Ovary (tissue), 9 donors: ENCODE measurements around the gene LCN1. TPM values are rescaled to one million over a fixed set of nuclear protein-coding genes. Genes with fewer than 3 reads are reported as not detected.
"Not testable (repeated sequence)": the region's sequence is repeated elsewhere in the genome, so short reads cannot be mapped to it uniquely, and the experiment has no call there.

Experiments
- DNase-seq, 5 donors: peaks; one replicate each; pipeline ENCODE4 v3.0.0-alpha.2; 2019 to 2020
- H3K27ac ChIP-seq, 2 donors: fragments of 200-600 bp; one replicate each; pipeline versions ENCODE4 v1.5.1 to v1.8.0; 2019 to 2022
- H3K27me3 ChIP-seq: fragments of 200-600 bp; one replicate; pipeline ENCODE4 v1.8.0; 2022
- H3K36me3 ChIP-seq: fragments of 200-600 bp; sonication (generic); one replicate; pipeline ENCODE4 v1.5.1; 2019
- H3K4me1 ChIP-seq: one replicate; pipeline ENCODE4 v1.8.1; 2013; ENCODE audit warnings: mild to moderate bottlenecking, moderate library complexity; ENCODE audit not compliant: insufficient read depth
- H3K4me3 ChIP-seq: fragments of 200-600 bp; sonication (generic); one replicate; pipeline ENCODE4 v1.5.1; 2017
- H3K9me3 ChIP-seq, 2 donors: fragments of 200-600 bp in 1 of 2; sonication (generic) in 1 of 2; one replicate each; pipeline versions ENCODE4 v1.5.1 to v1.8.1; 2013 to 2019; ENCODE audit warnings: mild to moderate bottlenecking in 1 of 2, moderate library complexity in 1 of 2
- EP300 ChIP-seq: sonication (generic); formaldehyde crosslinking; IDR thresholded peaks from one replicate; pipeline ENCODE4 v1.6.1; 2017; ENCODE audit warnings: antibody characterized with exemption
- POLR2A ChIP-seq: fragments of 450-650 bp; IDR thresholded peaks from one replicate; pipeline ENCODE4 v1.6.1; 2017; ENCODE audit warnings: antibody characterized with exemption, mild to moderate bottlenecking, moderate library complexity
- WGBS, 3 donors: extraction: QIAGEN DNeasy Blood & Tissue Kit in 1 of 3; methylation state at CpG; one replicate each; pipeline versions ENCODE4 v1.1.5 to v1.1.7; 2013 to 2017; 5-methylcytosine and 5-hydroxymethylcytosine counted together
- intact Hi-C, 4 donors: fragments of 100-400 bp; cut with DNase I; formaldehyde crosslinking; loops; one replicate each; pipeline versions ENCODE4 v1.11.0 to v1.15.1; 2022 to 2023
- polyA plus RNA-seq, 2 donors: library from polyadenylated mRNA; stranded (reverse); fragments of 200-250 nt in 1 of 2; fragments of 350-450 nt in 1 of 2; fragmentation: Illumina TruSeq in 1 of 2; extraction: RNeasy Lipid Tissue Mini Kit (QIAGEN cat#74804) in 1 of 2; gene quantifications; one replicate each; pipeline ENCODE4 v1.2.3, GENCODE V29; 2013 to 2014
- total RNA-seq, 7 donors: library from RNA; depleted of rRNA in 2 of 7; stranded (reverse); fragments of >200 nt in 2 of 7; fragmentation: NEBNext Ultra II Directional in 3 of 7; extraction: Animal tissue kit (Norgen Biotek cat#: 25700) in 3 of 7; gene quantifications; one replicate each; pipeline versions ENCODE4 v1.1.0 to v1.2.4, GENCODE V29; 2016 to 2023
- TF ChIP-seq, protein P1 (sequence below), 3 donors: fragments of 450-650 bp in 2 of 3; fragments of 200-600 bp in 1 of 3; IDR thresholded peaks; one replicate each; pipeline versions ENCODE4 v1.5.1 to v1.8.0; 2016 to 2022; ENCODE audit warnings: antibody characterized with exemption in 3 of 3, mild to moderate bottlenecking in 1 of 3
- donor health status: DM: no; HTN: no; CAD: no; lungs with moderate emphysema.
- donor health status: DM: no; HTN: no; CAD: no.
- donor health status: Bipolar disorder and iron deficiency.
- donor health status: DM: yes; HTN: yes; CAD: no.
- donor health status: DM: no; HTN: no; CAD: no.
- donor health status: DM: yes; HTN: yes; CAD: no.

The LCN1 gene
- total and polyA plus RNA-seq, 9 donors = 2.3 to 5.3 TPM; not detected in 7

GRCh38 chr9:135512904-135513303 is 8.3 kb upstream of the LCN1 start:
- Histone ChIP-seq H3K36me3 (no peaks in the 10 kb centered on the region), H3K9me3 (no peaks in the 10 kb centered on the region), H3K27me3 (no peaks in the 10 kb centered on the region), H3K4me3 (no peak overlapping the region), H3K27ac (no peak overlapping the region), H3K4me1 (no peaks in the 10 kb centered on the region)
- no peak for TF ChIP-seq POLR2A
- TF ChIP-seq, protein P1, sequence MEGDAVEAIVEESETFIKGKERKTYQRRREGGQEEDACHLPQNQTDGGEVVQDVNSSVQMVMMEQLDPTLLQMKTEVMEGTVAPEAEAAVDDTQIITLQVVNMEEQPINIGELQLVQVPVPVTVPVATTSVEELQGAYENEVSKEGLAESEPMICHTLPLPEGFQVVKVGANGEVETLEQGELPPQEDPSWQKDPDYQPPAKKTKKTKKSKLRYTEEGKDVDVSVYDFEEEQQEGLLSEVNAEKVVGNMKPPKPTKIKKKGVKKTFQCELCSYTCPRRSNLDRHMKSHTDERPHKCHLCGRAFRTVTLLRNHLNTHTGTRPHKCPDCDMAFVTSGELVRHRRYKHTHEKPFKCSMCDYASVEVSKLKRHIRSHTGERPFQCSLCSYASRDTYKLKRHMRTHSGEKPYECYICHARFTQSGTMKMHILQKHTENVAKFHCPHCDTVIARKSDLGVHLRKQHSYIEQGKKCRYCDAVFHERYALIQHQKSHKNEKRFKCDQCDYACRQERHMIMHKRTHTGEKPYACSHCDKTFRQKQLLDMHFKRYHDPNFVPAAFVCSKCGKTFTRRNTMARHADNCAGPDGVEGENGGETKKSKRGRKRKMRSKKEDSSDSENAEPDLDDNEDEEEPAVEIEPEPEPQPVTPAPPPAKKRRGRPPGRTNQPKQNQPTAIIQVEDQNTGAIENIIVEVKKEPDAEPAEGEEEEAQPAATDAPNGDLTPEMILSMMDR (IDR thresholded peaks at IDR 0.05) = no peak
- no peak for TF ChIP-seq EP300
- intact Hi-C loops = no loop called here
- WGBS, 3 donors = 43 to 54% (median 46%) methylated on average over 7 of the region's 7 CpGs
- peak in 1 of 5 donors; percentile 3 for DNase-seq

- peak in 1 of 5 donors; percentile 11 for DNase-seq
- no peaks in the 10 kb centered on the region for H3K36me3 ChIP-seq
- H3K4me1 ChIP-seq = no peaks in the 10 kb centered on the region
- TF ChIP-seq, protein P1 (IDR thresholded peaks at IDR 0.05) = no peak
- TF ChIP-seq EP300 = no peak
- no peak for TF ChIP-seq POLR2A
- no peaks in the 10 kb centered on the region for H3K9me3 ChIP-seq
- H3K27ac ChIP-seq = no peak overlapping the region
- H3K4me3 ChIP-seq = no peak overlapping the region
- no peaks in the 10 kb centered on the region for H3K27me3 ChIP-seq
- 77 to 84% (median 83%) methylated on average over 19 of the region's 19 CpGs for WGBS, 3 donors
- intact Hi-C loops = no loop called here
Measured at GRCh38 chr9:135513351-135513846, 7.8 kb upstream of the LCN1 start.

DNA sequence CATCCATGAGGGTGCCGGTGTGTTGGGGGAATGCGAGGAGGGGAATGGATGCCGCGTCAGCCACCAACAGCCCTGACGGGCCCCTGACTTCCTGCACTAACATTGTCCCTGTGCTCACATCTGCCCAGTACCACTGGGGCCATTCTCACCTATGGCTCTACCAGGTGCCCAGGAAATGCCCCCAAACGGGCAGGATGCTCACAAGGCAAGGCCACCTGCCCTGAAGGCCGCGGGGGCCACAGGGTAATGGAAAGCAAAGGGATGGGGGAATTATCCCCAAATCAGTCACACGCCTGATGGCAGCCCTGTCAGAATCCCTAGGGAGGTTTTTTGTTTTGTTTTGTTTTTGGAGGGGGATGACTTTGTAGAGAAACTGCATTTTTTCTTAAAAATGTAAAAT is 7.3 kb upstream of the LCN1 start:
- H3K36me3 ChIP-seq, DNase-seq, H3K9me3 ChIP-seq, intact Hi-C loops, H3K4me1 ChIP-seq, H3K4me3 ChIP-seq, H3K27ac ChIP-seq, H3K27me3 ChIP-seq: not testable (repeated sequence)
- 80 to 90% (median 82%) methylated on average over 6 to 9 of the region's 9 CpGs for WGBS, 3 donors

GRCh38 chr9:135514342-135515082 is 6.7 kb upstream of the LCN1 start:
- H3K27me3 ChIP-seq = no peaks in the 10 kb centered on the region
- no peaks in the 10 kb centered on the region for H3K4me1 ChIP-seq
- no peaks in the 10 kb centered on the region for H3K9me3 ChIP-seq
- intact Hi-C loops = no loop called here
- DNase-seq = peak in 1 of 5 donors; percentile 2
- no peaks in the 10 kb centered on the region for H3K36me3 ChIP-seq
- H3K4me3 ChIP-seq = no peak overlapping the region
- 74 to 82% (median 75%) methylated on average over 17 of the region's 17 CpGs for WGBS, 3 donors
- no peak overlapping the region for H3K27ac ChIP-seq
- TF ChIP-seq POLR2A (no peak), EP300 (no peak)
- TF ChIP-seq, protein P1 (IDR thresholded peaks at IDR 0.05) = no peak
